Brain microvascular endothelial cell (primary cell): ENCODE measurements around the gene CMBL.
A peak's percentile ranks its signal among the peaks of the same experiment; 100 is the strongest.

Experiments
- DNase-seq: peaks from one replicate; pipeline ENCODE4 v3.0.0-alpha.2; 2020
- H3K27ac ChIP-seq: fragments of 250-450 bp; sonication (Bioruptor Pico); 2 replicates; pipeline ENCODE4 v1.5.1; 2020; ENCODE audit warnings: mild to moderate bottlenecking, moderate library complexity
- H3K27me3 ChIP-seq: fragments of 250-450 bp; sonication (Bioruptor Pico); replicated peaks from 2 replicates; pipeline ENCODE4 v1.5.1; 2020; ENCODE audit warnings: mild to moderate bottlenecking
- H3K36me3 ChIP-seq: fragments of 250-450 bp; sonication (Bioruptor Pico); replicated peaks from 2 replicates; pipeline ENCODE4 v1.5.1; 2020; ENCODE audit warnings: mild to moderate bottlenecking
- H3K4me3 ChIP-seq: 2 replicates; pipeline ENCODE4 v1.5.1; 2011; ENCODE audit warnings: low read depth, mild to moderate bottlenecking, control low read depth, low read length, moderate library complexity
- in situ Hi-C: cut with HindIII; loops from 2 replicates; pipeline ENCODE4 v1.10.0; 2017; ENCODE audit warnings: low sequenced_read_pairs, low pct_ligation_motif_present
- TF ChIP-seq, protein P1 (sequence below): IDR thresholded peaks from 2 replicates; pipeline ENCODE4 v1.5.1; 2011; ENCODE audit warnings: low read depth, mild to moderate bottlenecking, moderate library complexity, low read length, control low read depth, inconsistent platforms; ENCODE audit errors: missing control alignments

The CMBL gene

GRCh38 chr5:10307206-10308148, at the start of gene CMBL:
Gene CMBL, minus strand, starts transcription at chr5:10307902. Its CDS starts 17,140 bp downstream, at chr5:10290762.
- in situ Hi-C loops, result no loop called here
- Histone ChIP-seq H3K27me3 (no peaks in the 10 kb centered on the region), H3K36me3 (no peaks in the 10 kb centered on the region), H3K4me3 (peak within 1 kb of the TSS; percentile 70), H3K27ac (no peak within 1 kb of the TSS)
- DNase-seq, result peak; percentile 42
- TF ChIP-seq, protein P1, sequence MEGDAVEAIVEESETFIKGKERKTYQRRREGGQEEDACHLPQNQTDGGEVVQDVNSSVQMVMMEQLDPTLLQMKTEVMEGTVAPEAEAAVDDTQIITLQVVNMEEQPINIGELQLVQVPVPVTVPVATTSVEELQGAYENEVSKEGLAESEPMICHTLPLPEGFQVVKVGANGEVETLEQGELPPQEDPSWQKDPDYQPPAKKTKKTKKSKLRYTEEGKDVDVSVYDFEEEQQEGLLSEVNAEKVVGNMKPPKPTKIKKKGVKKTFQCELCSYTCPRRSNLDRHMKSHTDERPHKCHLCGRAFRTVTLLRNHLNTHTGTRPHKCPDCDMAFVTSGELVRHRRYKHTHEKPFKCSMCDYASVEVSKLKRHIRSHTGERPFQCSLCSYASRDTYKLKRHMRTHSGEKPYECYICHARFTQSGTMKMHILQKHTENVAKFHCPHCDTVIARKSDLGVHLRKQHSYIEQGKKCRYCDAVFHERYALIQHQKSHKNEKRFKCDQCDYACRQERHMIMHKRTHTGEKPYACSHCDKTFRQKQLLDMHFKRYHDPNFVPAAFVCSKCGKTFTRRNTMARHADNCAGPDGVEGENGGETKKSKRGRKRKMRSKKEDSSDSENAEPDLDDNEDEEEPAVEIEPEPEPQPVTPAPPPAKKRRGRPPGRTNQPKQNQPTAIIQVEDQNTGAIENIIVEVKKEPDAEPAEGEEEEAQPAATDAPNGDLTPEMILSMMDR, result no peak

GRCh38 chr5:10355071-10355889, 47.6 kb upstream of the CMBL start:
- no peaks in the 10 kb centered on the region for H3K36me3 ChIP-seq
- TF ChIP-seq, protein P1, result no peak
- peak; percentile 19 for DNase-seq
- in situ Hi-C loops, result no loop called here
- H3K4me3 ChIP-seq, result peak overlapping the region; percentile 84
- H3K27ac ChIP-seq, result peak overlapping the region; percentile 93
- H3K27me3 ChIP-seq, result no peaks in the 10 kb centered on the region

DNA sequence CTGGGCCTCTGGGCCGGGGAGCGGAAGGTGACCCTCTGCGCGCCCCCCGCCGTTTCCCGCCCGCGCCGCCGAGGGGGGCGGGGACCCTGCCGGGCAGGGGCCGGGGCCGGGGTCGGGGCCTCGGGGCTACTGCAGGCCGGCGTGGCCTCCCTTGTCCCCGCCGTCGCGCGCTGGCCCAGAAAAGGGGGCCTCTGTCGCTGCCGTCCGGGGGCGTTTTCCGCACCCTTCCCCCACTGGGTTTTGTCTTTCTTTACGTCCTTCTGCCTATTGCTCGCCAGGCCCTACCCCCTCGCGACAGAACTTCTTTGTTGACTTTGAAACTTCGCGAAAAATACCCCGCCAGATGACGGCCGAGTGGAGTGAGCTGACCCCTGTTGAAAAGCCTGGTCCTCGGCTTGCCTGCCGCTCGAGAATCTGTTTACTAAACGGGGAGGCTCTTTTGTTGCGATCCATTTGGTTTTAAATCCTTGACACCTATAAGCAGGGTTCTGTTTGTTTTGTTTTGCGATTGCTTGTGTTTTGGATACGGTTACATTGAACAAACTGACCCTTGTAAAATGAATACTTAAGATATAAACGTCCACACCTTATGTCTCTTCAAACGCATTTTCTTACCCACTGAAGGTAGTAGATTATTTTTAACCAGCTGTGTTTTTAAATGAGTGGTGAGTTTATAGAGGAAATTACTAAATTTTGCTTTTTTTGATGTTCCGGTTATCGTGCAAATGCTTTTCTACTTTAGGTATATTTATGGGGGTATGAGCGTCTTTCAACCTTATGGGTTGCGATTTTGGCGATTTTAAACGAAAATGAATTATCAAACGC, 46.6 kb upstream of the CMBL start:
- in situ Hi-C loops, result no loop called here
- Histone ChIP-seq H3K36me3 (no peaks in the 10 kb centered on the region), H3K27ac (peak overlapping the region; percentile 93), H3K4me3 (peak overlapping the region; percentile 84), H3K27me3 (no peaks in the 10 kb centered on the region)
- DNase-seq, result peak; percentile 41
- TF ChIP-seq, protein P1, result peak; percentile 5

- in situ Hi-C loops, result no loop called here
These were observed 45.7 kb upstream of the CMBL start, which contains the start of gene MARCHF6 for GRCh38 chr5:10353241-10354047. Gene MARCHF6, plus strand, starts transcription at chr5:10353695. Its CDS starts 204 bp downstream, at chr5:10353899.

More at GRCh38 chr5:10353241-10354047, 45.7 kb upstream of the CMBL start, which contains the start of gene MARCHF6:
- Histone ChIP-seq H3K36me3 (no peaks in the 10 kb centered on the region), H3K4me3 (peak within 1 kb of the TSS; percentile 84), H3K27ac (peak within 1 kb of the TSS; percentile 93), H3K27me3 (no peaks in the 10 kb centered on the region)
- DNase-seq, result peak; percentile 81
- TF ChIP-seq, protein P1, result no peak
